HCT116 (cell line): ENCODE results near the gene CNTN2. TPM values are rescaled to one million over a fixed set of nuclear protein-coding genes. Genes with fewer than 3 reads are reported as not detected.

Experiments
- ATAC-seq: fragments of 200-7000 bp; cut with Tn5 transposase; 2 replicates; pipeline ENCODE4 v1.9.1; 2020; ENCODE audit warnings: mild to moderate bottlenecking, moderate library complexity
- BruUV-seq: library from RNA; stranded (reverse); fragments of 400-500 nt; replicated peaks from 2 replicates; lab custom pipeline; 2021; lab: Mats Ljungman, UMichigan
- CTCF ChIA-PET: fragments of 300-600 bp; sonication (Branson Sonifier 250); formaldehyde crosslinking; loops from one replicate; lab custom pipeline; 2021; ENCODE audit warnings: antibody characterized with exemption; lab: Charles Lee
- POLR2A ChIA-PET: fragments of 300-600, 350-600 bp; sonication (Branson Sonifier 250); formaldehyde crosslinking; loops from one replicate; lab custom pipeline; 2021; ENCODE audit warnings: antibody characterized with exemption; lab: Charles Lee
- RAD21 ChIA-PET, 2 experiments: fragments of 300-600 bp; sonication (Branson Sonifier 250); formaldehyde crosslinking; loops; one replicate each; lab custom pipeline; 2023; ENCODE audit warnings: low total read pairs in 2 of 2; ENCODE audit not compliant: uncharacterized antibody in 2 of 2, unreplicated experiment in 2 of 2, low non-redundant PET in 1 of 2; lab: Charles Lee
- DNase-seq: peaks from one replicate; pipeline ENCODE4 v3.0.0-alpha.2; 2010; ENCODE audit warnings: low read depth, low spot score
- H2AFZ ChIP-seq: fragments of 200-600 bp; shearing (Covaris generic), sonication (generic); 2 replicates; pipeline ENCODE4 v1.6.1; 2017; ENCODE audit warnings: low read depth, mixed run types, mixed read lengths, antibody characterized with exemption, low read length; ENCODE audit not compliant: poor library complexity, severe bottlenecking
- H3K27ac ChIP-seq: 2 replicates; pipeline ENCODE4 v1.5.1; 2012; ENCODE audit warnings: low read depth, low read length
- H3K27me3 ChIP-seq: fragments of 200-600 bp; sonication (generic); 2 replicates; pipeline ENCODE4 v1.6.1; 2016; ENCODE audit warnings: mixed run types, low read length, mixed read lengths; ENCODE audit not compliant: insufficient read depth
- H3K36me3 ChIP-seq, 2 experiments: fragments of 200-500 bp in 1 of 2; fragments of 200-600 bp in 1 of 2; sonication (Bioruptor generic) in 1 of 2; sonication (generic) in 1 of 2; 2 replicates each; pipeline versions ENCODE4 v1.5.1 to v1.6.1; 2014 to 2016; ENCODE audit warnings: low read length in 2 of 2, inconsistent platforms in 1 of 2, mixed read lengths in 1 of 2, mixed run types in 1 of 2; ENCODE audit not compliant: insufficient read depth in 2 of 2, control insufficient read depth in 1 of 2
- H3K4me1 ChIP-seq, 2 experiments: fragments of 200-600 bp in 1 of 2; sonication (generic) in 1 of 2; 2 replicates each; pipeline versions ENCODE4 v1.5.1 to v1.6.1; 2012 to 2017; ENCODE audit warnings: low read length in 2 of 2, inconsistent platforms in 1 of 2, mild to moderate bottlenecking in 1 of 2, mixed read lengths in 1 of 2, mixed run types in 1 of 2, moderate library complexity in 1 of 2; ENCODE audit not compliant: insufficient read depth in 2 of 2, control insufficient read depth in 1 of 2
- H3K4me2 ChIP-seq: fragments of 200-600 bp; sonication (generic); 2 replicates; pipeline ENCODE4 v1.6.1; 2017; ENCODE audit warnings: mixed run types, low read length, mixed read lengths
- H3K4me3 ChIP-seq, 2 experiments: fragments of 200-600 bp in 1 of 2; sonication (generic) in 1 of 2; replicated peaks in 1 of 2; 2 replicates each; pipeline ENCODE4 v1.5.1; 2011 to 2016; ENCODE audit warnings: low read length in 2 of 2, control low read depth in 1 of 2, low read depth in 1 of 2, mild to moderate bottlenecking in 1 of 2, mixed read lengths in 1 of 2, mixed run types in 1 of 2
- H3K79me2 ChIP-seq: fragments of 200-600 bp; sonication (generic); 2 replicates; pipeline ENCODE4 v1.6.1; 2017; ENCODE audit warnings: mild to moderate bottlenecking, mixed run types, low read length, moderate library complexity, mixed read lengths; ENCODE audit not compliant: insufficient read depth
- H3K9ac ChIP-seq: fragments of 200-600 bp; sonication (generic); 2 replicates; pipeline ENCODE4 v1.6.1; 2016; ENCODE audit warnings: low read length, mixed read lengths
- H3K9me2 ChIP-seq: fragments of 200-600 bp; sonication (generic), shearing (Covaris generic); 2 replicates; pipeline ENCODE4 v1.6.1; 2017; ENCODE audit warnings: mixed run types, mild to moderate bottlenecking, moderate library complexity; ENCODE audit not compliant: insufficient read depth
- H3K9me3 ChIP-seq, 2 experiments: fragments of 200-500 bp in 1 of 2; fragments of 200-600 bp in 1 of 2; sonication (Bioruptor generic) in 1 of 2; sonication (generic) in 1 of 2; 2 replicates each; pipeline ENCODE4 v1.6.1; 2014 to 2017; ENCODE audit warnings: low read length in 2 of 2, mixed read lengths in 2 of 2, inconsistent platforms in 1 of 2, low read depth in 1 of 2, mild to moderate bottlenecking in 1 of 2, mixed run types in 1 of 2, moderate library complexity in 1 of 2; ENCODE audit not compliant: control insufficient read depth in 1 of 2, insufficient read depth in 1 of 2
- H4K20me1 ChIP-seq: fragments of 200-600 bp; sonication (generic), shearing (Covaris generic); 2 replicates; pipeline ENCODE4 v1.6.1; 2017; ENCODE audit warnings: mixed run types, mild to moderate bottlenecking, moderate library complexity; ENCODE audit not compliant: insufficient read depth
- EZH2 ChIP-seq: fragments of 200-600 bp; sonication (generic); IDR thresholded peaks from 2 replicates; pipeline ENCODE4 v1.6.1; 2017; ENCODE audit warnings: antibody characterized with exemption, mixed run types
- JUND ChIP-seq: IDR thresholded peaks from 2 replicates; pipeline ENCODE4 v1.6.1; 2012
- MAX ChIP-seq: IDR thresholded peaks from 2 replicates; pipeline ENCODE4 v1.6.1; 2012
- POLR2AphosphoS5 ChIP-seq: IDR thresholded peaks from 2 replicates; pipeline ENCODE4 v1.6.1; 2011; ENCODE audit warnings: mild to moderate bottlenecking, low read depth, low read length, moderate library complexity
- RAD21 ChIP-seq: IDR thresholded peaks from 2 replicates; pipeline ENCODE4 v1.6.1; 2012; ENCODE audit warnings: low read depth, mild to moderate bottlenecking
- SP1 ChIP-seq: IDR thresholded peaks from 2 replicates; pipeline ENCODE4 v1.6.1; 2012; ENCODE audit warnings: low read depth
- ZBTB33 ChIP-seq: IDR thresholded peaks from 2 replicates; pipeline ENCODE4 v1.6.1; 2011; ENCODE audit warnings: mild to moderate bottlenecking, low read length, moderate library complexity; ENCODE audit not compliant: insufficient replicate concordance; ENCODE audit errors: extremely low read depth
- intact Hi-C: fragments of 100-400 bp; cut with micrococcal nuclease; formaldehyde crosslinking; loops from 2 replicates; pipeline ENCODE4 v1.10.0; 2022
- total RNA-seq: library from RNA; stranded (reverse); gene quantifications from one replicate; pipeline ENCODE4 v1.2.1, GENCODE V29; 2021; ENCODE audit not compliant: unreplicated experiment
- TF ChIP-seq, protein P1 (sequence below), 3 experiments: fragments of 200-600 bp in 1 of 3; sonication (generic) in 1 of 3; IDR thresholded peaks in 2 of 3; conservative IDR thresholded peaks in 1 of 3; 2 replicates each; pipeline ENCODE4 v1.5.1; 2012 to 2017; ENCODE audit warnings: low read depth in 2 of 3, low read length in 2 of 3, antibody characterized with exemption in 1 of 3, borderline replicate concordance in 1 of 3, control low read depth in 1 of 3, mild to moderate bottlenecking in 1 of 3, mixed read lengths in 1 of 3, mixed run types in 1 of 3, moderate library complexity in 1 of 3; ENCODE audit not compliant: insufficient read depth in 1 of 3

CNTN2 gene
- total RNA-seq, 1 experiment from 2014 or later = 0.15 TPM

GRCh38 chr1:205009670-205010069 lies 33.3 kb upstream of the CNTN2 start:
- no peak overlapping the region for H3K4me2 ChIP-seq
- H3K4me3 ChIP-seq = no peak overlapping the region
- ATAC-seq (no peak), DNase-seq (no peak)
- intact Hi-C loops = no loop called here
- POLR2A ChIA-PET = no interaction called here
- 0 out of 4 replicates have a peak, but pooled peaks cover 0 to 3% of the 10 kb centered on the region in 2 experiments for H3K4me1 ChIP-seq
- H3K27ac ChIP-seq = no peak overlapping the region
- no peaks in the 10 kb centered on the region for H3K79me2 ChIP-seq
- no peaks in the 10 kb centered on the region for H3K9me2 ChIP-seq
- H3K9me3 ChIP-seq = no peaks in the 10 kb centered on the region
- TF ChIP-seq MAX (no peak), EZH2 (no peak), SP1 (no peak)
- no TSS peak for BruUV-seq
- CTCF ChIA-PET = no interaction called here
- no peak overlapping the region for H3K9ac ChIP-seq
- H2AFZ ChIP-seq = no peak overlapping the region
- RAD21 ChIA-PET = no interaction called here
- H3K27me3 ChIP-seq = no peaks in the 10 kb centered on the region
- H4K20me1 ChIP-seq = no peaks in the 10 kb centered on the region
- no peaks in the 10 kb centered on the region for H3K36me3 ChIP-seq

DNA sequence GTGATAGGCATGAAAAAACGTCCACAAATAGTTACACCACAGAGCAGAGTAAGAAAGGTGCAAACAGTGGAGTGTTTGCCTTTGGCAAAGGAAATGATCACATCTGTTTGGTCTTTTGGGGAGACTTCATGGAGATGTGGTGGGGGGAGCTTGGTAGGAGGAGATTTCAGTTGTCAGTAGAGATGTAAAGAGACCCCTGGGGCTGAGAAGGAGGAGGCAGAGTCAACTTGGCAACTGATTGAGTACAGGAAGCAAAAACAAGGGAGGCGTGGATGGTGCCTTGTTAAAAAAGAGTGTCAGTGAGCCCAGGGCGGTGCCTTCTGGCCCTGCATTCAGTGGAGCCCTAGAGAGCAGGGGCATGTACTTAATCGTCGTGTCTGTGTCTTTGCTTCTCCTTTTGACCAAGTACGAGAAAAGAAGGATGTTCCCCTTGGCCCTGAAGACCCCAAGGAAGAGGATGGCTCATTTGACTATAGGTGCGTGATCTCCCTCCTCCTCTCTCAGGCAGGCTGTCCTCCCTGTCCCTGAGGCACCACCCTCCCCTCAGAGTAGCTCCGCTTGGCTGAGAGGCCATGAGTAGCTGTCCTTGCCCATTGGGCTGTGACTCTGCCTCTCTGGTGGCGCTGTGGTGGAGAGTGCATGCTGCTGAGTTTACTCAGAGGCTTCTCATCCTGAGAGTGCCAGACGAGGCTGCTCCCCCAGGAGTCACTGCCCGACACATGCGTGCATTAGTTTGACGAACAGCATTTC lies 30.4 kb upstream of the CNTN2 start:
- H3K9ac ChIP-seq = no peak overlapping the region
- no peak for TF ChIP-seq POLR2AphosphoS5
- TF ChIP-seq, protein P1, sequence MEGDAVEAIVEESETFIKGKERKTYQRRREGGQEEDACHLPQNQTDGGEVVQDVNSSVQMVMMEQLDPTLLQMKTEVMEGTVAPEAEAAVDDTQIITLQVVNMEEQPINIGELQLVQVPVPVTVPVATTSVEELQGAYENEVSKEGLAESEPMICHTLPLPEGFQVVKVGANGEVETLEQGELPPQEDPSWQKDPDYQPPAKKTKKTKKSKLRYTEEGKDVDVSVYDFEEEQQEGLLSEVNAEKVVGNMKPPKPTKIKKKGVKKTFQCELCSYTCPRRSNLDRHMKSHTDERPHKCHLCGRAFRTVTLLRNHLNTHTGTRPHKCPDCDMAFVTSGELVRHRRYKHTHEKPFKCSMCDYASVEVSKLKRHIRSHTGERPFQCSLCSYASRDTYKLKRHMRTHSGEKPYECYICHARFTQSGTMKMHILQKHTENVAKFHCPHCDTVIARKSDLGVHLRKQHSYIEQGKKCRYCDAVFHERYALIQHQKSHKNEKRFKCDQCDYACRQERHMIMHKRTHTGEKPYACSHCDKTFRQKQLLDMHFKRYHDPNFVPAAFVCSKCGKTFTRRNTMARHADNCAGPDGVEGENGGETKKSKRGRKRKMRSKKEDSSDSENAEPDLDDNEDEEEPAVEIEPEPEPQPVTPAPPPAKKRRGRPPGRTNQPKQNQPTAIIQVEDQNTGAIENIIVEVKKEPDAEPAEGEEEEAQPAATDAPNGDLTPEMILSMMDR (IDR thresholded peaks at IDR 0.05 in 2 of 3, conservative IDR thresholded peaks at IDR 0.05 in 1 of 3; ENCODE audit: borderline replicate concordance in 1 of 3, insufficient read depth in 1 of 3, low read depth in 2 of 3, low read length in 2 of 3) = no peak
- TF ChIP-seq ZBTB33 = no peak
- no peak for TF ChIP-seq JUND
- TF ChIP-seq RAD21 = no peak
- TF ChIP-seq, all 23 proteins: peak for 0
- H3K4me1 ChIP-seq = 0 out of 4 replicates have a peak, but pooled peaks cover 0 to 3% of the 10 kb centered on the region in 2 experiments
- CTCF ChIA-PET = no interaction called here
- intact Hi-C loops = no loop called here
- POLR2A ChIA-PET = no interaction called here
- ATAC-seq (no peak), DNase-seq (no peak)
- no TSS peak for BruUV-seq
- no peaks in the 10 kb centered on the region for H4K20me1 ChIP-seq
- no peak overlapping the region for H3K27ac ChIP-seq
- no peak overlapping the region for H3K4me3 ChIP-seq
- H3K9me2 ChIP-seq = no peaks in the 10 kb centered on the region
- no peaks in the 10 kb centered on the region for H3K36me3 ChIP-seq
- no peak overlapping the region for H3K4me2 ChIP-seq
- H3K79me2 ChIP-seq = no peaks in the 10 kb centered on the region
- H3K9me3 ChIP-seq = no peaks in the 10 kb centered on the region
- RAD21 ChIA-PET = no interaction called here
- H3K27me3 ChIP-seq = no peaks in the 10 kb centered on the region
- no peak overlapping the region for H2AFZ ChIP-seq
